GM20431 (cell line): ENCODE measurements around the gene RAI2.
"Not testable (repeated sequence)": the region's sequence is repeated elsewhere in the genome, so short reads cannot be mapped to it uniquely, and the experiment has no call there.

Source experiments
- in situ Hi-C: fragments of 300-500 bp; cut with MseI, MboI; formaldehyde crosslinking; loops from one replicate; pipeline ENCODE4 v1.15.0; 2020; ENCODE audit warnings: low sequenced_read_pairs; ENCODE audit not compliant: unreplicated experiment

RAI2 gene

GRCh38 chrX:17788439-17788838 is 72.7 kb downstream of the RAI2 start:
- in situ Hi-C loops: no loop called here

GRCh38 chrX:17787557-17787956 is 73.5 kb downstream of the RAI2 start:
- in situ Hi-C loops: no loop called here

DNA sequence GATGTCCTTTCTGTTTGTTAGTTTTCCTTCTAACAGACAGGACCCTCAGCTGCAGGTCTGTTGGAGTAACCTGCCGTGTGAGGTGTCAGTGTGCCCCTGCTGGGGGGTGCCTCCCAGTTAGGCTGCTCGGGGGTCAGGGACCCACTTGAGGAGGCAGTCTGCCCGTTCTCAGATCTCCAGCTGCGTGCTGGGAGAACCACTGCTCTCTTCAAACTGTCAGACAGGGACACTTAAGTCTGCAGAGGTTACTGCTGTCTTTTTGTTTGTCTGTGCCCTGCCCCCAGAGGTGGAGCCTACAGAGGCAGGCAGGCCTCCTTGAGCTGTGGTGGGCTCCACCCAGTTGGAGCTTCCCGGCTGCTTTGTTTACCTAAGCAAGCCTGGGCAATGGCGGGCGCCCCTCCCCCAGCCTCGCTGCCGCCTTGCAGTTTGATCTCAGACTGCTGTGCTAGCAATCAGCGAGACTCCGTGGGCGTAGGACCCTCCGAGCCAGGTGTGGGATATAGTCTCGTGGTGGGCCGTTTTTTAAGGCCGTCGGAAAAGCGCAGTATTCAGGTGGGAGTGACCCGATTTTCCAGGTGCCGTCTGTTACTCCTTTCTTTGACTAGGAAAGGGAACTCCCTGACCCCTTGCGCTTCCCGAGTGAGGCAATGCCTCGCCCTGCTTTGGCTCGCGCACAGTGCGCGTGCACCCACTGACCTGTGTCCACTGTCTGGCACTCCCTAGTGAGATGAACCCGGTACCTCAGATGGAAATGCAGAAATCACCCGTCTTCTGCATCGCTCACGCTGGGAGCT is 74.3 kb downstream of the RAI2 start:
- in situ Hi-C loops: not testable (repeated sequence)

DNA sequence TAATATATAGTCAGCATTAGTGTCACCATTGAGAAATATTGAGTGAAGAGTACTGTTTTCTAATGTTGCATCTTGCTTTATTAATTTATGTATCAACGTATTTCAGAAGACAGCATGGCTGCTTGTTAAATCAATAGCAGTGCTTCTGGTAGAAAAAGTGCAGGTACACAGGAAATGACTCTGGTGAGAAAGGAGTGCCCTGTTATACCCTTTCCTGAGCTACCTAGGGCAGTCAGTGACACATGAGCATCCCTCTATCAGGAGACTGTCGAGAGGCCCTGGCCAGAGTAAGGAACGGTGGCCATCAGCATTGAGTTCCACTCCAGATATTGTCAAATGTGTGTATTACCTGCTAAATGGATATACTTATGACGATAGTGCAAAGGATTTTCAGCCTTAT is 81.7 kb downstream of the RAI2 start:
- in situ Hi-C loops: no loop called here

- in situ Hi-C loops: no loop called here
Observed at GRCh38 chrX:17778997-17779396, 82.1 kb downstream of the RAI2 start.

GRCh38 chrX:17774053-17774452 is 87.0 kb downstream of the RAI2 start:
- in situ Hi-C loops: no loop called here

DNA sequence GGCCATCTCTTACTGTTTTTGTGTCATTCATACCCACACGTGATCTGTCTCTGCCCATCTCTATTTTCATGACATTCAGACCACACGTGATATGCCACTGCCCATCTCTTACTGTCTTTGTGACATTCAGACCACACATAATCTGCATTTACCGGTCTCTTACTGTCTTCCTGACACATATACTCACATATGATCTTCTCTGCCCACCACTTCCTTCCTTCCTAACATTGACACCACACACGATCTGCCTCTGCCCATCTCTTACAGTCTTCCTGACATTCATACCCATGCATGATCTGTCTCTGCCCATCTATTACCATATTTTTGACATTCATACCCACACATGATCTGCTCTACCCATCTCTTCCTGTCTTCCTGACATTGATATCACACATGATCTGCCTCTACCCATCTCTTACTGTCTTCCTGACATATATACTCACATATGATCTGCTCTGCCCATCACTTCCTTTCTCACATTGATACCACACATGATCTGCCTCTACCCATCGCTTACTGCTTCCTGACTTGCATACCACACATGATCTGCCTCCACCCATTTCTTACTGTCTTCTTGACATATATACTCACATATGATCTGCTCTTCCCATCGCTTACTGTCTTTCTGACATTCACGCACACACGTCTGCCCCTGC is 87.7 kb downstream of the RAI2 start:
- in situ Hi-C loops: no loop called here

GRCh38 chrX:17769701-17770269 is 91.3 kb downstream of the RAI2 start:
- in situ Hi-C loops: no loop called here

DNA sequence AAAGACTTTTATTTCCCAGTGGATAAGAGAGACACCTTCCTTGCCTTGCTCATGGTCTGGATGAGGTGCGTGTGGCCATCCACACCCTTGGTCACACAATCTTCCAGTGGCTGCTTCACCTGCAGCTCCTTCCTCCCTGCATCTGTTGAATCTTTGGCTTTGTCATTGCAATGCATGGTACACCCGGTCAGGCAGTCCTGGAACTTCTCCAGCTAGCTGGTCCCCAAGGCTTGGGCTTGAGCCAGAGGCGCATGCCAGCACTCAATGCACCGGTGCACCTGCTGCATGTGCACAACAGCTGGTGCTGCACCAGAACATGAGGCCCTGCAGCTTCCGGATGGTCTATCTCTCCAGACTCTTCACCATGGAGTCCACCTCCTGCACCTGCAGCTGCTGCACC is 92.1 kb downstream of the RAI2 start:
- in situ Hi-C loops: no loop called here

- in situ Hi-C loops: no loop called here
Observed at GRCh38 chrX:17767734-17768133, 93.4 kb downstream of the RAI2 start.

DNA sequence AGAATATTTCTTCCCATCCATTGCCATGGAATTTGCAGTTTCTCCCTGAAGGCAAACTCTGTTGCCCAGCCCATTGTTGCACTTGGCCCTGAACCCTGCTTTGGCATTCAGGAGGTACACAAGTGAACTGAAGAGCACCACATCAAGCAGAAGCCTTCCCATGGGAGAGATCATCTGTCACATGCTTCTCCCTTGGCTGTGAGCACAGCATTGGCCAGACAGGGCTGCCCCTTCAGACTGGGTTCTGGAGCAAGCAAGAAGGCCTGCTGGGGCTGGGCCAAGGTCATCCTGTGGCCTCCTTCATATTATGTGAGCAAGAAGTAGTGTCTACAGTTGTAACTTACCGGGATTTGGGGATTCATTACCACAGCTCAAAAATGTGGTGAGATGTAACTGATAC is 101.1 kb downstream of the RAI2 start:
- in situ Hi-C loops: no loop called here

DNA sequence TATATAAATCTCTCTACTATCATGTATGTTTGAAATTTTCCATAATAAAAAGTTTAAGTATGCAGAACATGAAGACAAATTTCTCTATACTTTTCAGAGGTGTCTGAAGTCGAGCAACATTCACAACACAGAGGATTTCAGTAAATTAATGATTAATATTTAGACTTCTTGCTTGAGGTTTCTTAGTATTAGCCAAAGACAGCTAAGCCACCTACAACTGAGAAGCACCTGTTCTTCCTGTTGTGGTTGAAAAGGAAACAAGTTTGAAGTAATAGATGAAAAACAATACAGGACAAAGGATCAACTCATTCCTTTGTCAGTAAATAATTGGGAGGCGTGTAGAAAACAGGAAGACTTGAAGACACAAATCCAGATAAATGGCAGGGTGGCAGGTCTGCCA is 102.7 kb downstream of the RAI2 start:
- in situ Hi-C loops: no loop called here

GRCh38 chrX:17750436-17750835 is 110.7 kb downstream of the RAI2 start:
- in situ Hi-C loops: no loop called here
